OCI-LY3 (cell line): ENCODE data around the gene CCDC157.

Experiments
- EZH2phosphoT487 ChIP-seq: fragments of 200-600 bp; shearing (Covaris generic); IDR thresholded peaks from 2 replicates; pipeline ENCODE4 v1.6.1; 2018; ENCODE audit warnings: antibody characterized with exemption, mixed run types, low read depth
- TF ChIP-seq, protein P1 (sequence below): fragments of 200-600, 300-600 bp; sonication (generic); IDR thresholded peaks from 2 replicates; pipeline ENCODE4 v1.5.1; 2014; ENCODE audit warnings: antibody characterized with exemption, low read length, low read depth

DNA sequence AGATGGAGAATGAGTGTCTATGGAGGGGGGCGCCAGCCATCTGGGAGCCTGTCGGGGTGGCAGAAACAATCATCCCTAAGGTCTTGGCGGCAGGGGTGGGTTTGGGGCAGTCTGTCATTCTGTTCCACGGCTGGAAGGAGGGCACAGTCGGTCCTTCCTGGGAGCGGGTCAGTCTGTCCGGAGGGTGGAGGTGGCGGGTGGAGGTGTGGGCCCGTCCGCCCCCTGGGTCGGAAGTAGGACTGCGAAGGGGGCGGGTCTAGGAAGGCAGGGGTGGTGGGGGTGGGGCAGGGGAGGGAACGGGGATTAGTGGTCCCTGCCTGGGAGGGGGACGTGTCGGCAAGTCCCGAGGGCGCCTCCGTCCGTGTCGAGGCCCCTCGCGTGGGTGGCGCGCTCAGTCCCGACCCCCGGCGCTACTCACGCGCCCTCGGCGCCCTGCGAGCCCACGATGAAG is 30.5 kb upstream of the CCDC157 start:
- TF ChIP-seq, protein P1, sequence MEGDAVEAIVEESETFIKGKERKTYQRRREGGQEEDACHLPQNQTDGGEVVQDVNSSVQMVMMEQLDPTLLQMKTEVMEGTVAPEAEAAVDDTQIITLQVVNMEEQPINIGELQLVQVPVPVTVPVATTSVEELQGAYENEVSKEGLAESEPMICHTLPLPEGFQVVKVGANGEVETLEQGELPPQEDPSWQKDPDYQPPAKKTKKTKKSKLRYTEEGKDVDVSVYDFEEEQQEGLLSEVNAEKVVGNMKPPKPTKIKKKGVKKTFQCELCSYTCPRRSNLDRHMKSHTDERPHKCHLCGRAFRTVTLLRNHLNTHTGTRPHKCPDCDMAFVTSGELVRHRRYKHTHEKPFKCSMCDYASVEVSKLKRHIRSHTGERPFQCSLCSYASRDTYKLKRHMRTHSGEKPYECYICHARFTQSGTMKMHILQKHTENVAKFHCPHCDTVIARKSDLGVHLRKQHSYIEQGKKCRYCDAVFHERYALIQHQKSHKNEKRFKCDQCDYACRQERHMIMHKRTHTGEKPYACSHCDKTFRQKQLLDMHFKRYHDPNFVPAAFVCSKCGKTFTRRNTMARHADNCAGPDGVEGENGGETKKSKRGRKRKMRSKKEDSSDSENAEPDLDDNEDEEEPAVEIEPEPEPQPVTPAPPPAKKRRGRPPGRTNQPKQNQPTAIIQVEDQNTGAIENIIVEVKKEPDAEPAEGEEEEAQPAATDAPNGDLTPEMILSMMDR, result no peak
- TF ChIP-seq EZH2phosphoT487, result no peak
